ENCODE measurements around the gene SF3B2.

DNA sequence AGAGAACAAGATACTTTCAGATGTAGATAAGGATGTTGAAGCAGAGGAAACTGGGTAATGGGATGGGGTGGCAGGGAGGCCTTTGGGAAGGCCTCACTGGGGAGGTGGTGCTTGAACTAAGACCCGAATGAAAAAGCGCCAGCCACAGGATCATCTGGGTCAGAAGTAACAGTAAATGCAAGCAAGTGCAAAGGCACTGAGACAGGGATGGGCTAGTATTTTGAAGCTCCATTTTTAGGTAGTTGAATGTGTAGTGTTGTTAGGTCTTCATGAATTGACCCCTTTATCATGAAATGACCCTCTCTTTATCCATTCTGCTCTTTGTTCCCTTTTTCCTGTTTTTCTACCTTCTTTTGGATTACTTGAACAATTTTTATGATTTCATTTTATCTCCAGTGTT is 11.7 kb downstream of the SF3B2 start:
- TF ChIP-seq SUZ12 (IDR thresholded peaks at IDR 0.05; ENCODE audit: extremely low read depth, insufficient read depth, insufficient read length) (no peak), YY1 (IDR thresholded peaks at IDR 0.05; ENCODE audit: insufficient read depth, insufficient read length) (no peak), ZNF274 (IDR thresholded peaks at IDR 0.05; ENCODE audit: low read depth, low read length) (no peak)

Data from NT2/D1 (cell line).